ENCODE measurements around the gene ADAMTS3. TPM values are rescaled to one million over a fixed set of nuclear protein-coding genes. Genes with fewer than 3 reads are reported as not detected.

Gene ADAMTS3
- polyA plus RNA-seq, 1 donor from 2014 or later, result 0.20 TPM

DNA sequence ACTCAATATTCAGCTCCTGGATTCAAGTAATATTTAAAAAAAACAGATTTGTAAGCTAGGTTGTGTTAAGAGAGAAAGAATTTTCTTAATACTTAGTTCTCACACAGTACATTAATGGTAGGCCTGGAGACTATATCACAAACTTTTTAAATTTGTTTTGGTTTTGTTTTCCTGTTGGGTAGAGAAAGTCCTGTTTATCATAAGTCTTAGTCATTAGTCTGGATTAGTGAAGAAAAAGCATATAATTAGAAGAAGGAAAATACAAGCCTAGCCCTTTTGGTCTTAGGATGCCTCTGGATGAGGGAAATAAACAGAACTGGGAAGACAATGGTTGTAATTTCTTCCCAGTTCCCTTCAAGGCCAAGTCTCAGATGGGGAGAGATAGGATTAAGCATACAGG is 163.6 kb downstream of the ADAMTS3 start:
- Histone ChIP-seq H3F3A (ENCODE audit: insufficient read depth, low read length, poor library complexity, severe bottlenecking) (no peaks in the 10 kb centered on the region), H3K9me3 (ENCODE audit: low read length) (no peaks in the 10 kb centered on the region), H2AFZ (ENCODE audit: low read depth, low read length) (no peak overlapping the region), H3K4me3 (ENCODE audit: low read length) (no peak overlapping the region), H3K27ac (ENCODE audit: low read length) (no peak overlapping the region), H3K9ac (ENCODE audit: low read length) (no peak overlapping the region), H4K20me1 (ENCODE audit: insufficient read depth) (no peaks in the 10 kb centered on the region), H3K9me2 (ENCODE audit: insufficient read depth, low read length) (no peaks in the 10 kb centered on the region), H3K79me2 (replicated peaks; ENCODE audit: insufficient read depth, low read length) (no peaks in the 10 kb centered on the region), H3K27me3 (ENCODE audit: insufficient read depth, low read depth, low read length) (no peaks in the 10 kb centered on the region), H3K4me2 (ENCODE audit: low read length) (no peak overlapping the region), H3K36me3 (ENCODE audit: insufficient read depth, low read length) (no peaks in the 10 kb centered on the region)
- TF ChIP-seq SMC3 (conservative IDR thresholded peaks at IDR 0.05; ENCODE audit: poor library complexity), result no peak
- no peak for TF ChIP-seq EP300 (conservative IDR thresholded peaks at IDR 0.05; ENCODE audit: poor library complexity, severe bottlenecking)
- no peak for TF ChIP-seq TAF1 (IDR thresholded peaks at IDR 0.05; ENCODE audit: low read depth)
- TF ChIP-seq RAD21 (conservative IDR thresholded peaks at IDR 0.05), result no peak
- TF ChIP-seq, protein P1, sequence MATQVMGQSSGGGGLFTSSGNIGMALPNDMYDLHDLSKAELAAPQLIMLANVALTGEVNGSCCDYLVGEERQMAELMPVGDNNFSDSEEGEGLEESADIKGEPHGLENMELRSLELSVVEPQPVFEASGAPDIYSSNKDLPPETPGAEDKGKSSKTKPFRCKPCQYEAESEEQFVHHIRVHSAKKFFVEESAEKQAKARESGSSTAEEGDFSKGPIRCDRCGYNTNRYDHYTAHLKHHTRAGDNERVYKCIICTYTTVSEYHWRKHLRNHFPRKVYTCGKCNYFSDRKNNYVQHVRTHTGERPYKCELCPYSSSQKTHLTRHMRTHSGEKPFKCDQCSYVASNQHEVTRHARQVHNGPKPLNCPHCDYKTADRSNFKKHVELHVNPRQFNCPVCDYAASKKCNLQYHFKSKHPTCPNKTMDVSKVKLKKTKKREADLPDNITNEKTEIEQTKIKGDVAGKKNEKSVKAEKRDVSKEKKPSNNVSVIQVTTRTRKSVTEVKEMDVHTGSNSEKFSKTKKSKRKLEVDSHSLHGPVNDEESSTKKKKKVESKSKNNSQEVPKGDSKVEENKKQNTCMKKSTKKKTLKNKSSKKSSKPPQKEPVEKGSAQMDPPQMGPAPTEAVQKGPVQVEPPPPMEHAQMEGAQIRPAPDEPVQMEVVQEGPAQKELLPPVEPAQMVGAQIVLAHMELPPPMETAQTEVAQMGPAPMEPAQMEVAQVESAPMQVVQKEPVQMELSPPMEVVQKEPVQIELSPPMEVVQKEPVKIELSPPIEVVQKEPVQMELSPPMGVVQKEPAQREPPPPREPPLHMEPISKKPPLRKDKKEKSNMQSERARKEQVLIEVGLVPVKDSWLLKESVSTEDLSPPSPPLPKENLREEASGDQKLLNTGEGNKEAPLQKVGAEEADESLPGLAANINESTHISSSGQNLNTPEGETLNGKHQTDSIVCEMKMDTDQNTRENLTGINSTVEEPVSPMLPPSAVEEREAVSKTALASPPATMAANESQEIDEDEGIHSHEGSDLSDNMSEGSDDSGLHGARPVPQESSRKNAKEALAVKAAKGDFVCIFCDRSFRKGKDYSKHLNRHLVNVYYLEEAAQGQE (IDR thresholded peaks at IDR 0.05; ENCODE audit: borderline replicate concordance), result no peak
- no peak for TF ChIP-seq POLR2AphosphoS5 (IDR thresholded peaks at IDR 0.05)
- TF ChIP-seq CTCF (IDR thresholded peaks at IDR 0.05; ENCODE audit: poor library complexity, severe bottlenecking), result no peak
- TF ChIP-seq EZH2 (IDR thresholded peaks at IDR 0.05; ENCODE audit: borderline replicate concordance, insufficient read depth, low read length, poor library complexity, severe bottlenecking), result no peak
- TF ChIP-seq MXI1 (conservative IDR thresholded peaks at IDR 0.05; ENCODE audit: poor library complexity, severe bottlenecking), result no peak

- Histone ChIP-seq H3F3A (ENCODE audit: insufficient read depth, low read length, poor library complexity, severe bottlenecking) (no peaks in the 10 kb centered on the region), H3K36me3 (ENCODE audit: insufficient read depth, low read length) (no peaks in the 10 kb centered on the region), H3K27ac (ENCODE audit: low read length) (no peak overlapping the region), H2AFZ (ENCODE audit: low read depth, low read length) (no peak overlapping the region), H3K4me3 (ENCODE audit: low read length) (no peak overlapping the region), H3K4me2 (ENCODE audit: low read length) (no peak overlapping the region), H3K9ac (ENCODE audit: low read length) (no peak overlapping the region), H3K9me2 (ENCODE audit: insufficient read depth, low read length) (no peaks in the 10 kb centered on the region), H3K9me3 (ENCODE audit: low read length) (no peaks in the 10 kb centered on the region), H4K20me1 (ENCODE audit: insufficient read depth) (no peaks in the 10 kb centered on the region), H3K79me2 (replicated peaks; ENCODE audit: insufficient read depth, low read length) (no peaks in the 10 kb centered on the region), H3K27me3 (ENCODE audit: insufficient read depth, low read depth, low read length) (no peaks in the 10 kb centered on the region)
- TF ChIP-seq EP300 (conservative IDR thresholded peaks at IDR 0.05; ENCODE audit: poor library complexity, severe bottlenecking), result no peak
- no peak for TF ChIP-seq EZH2 (IDR thresholded peaks at IDR 0.05; ENCODE audit: borderline replicate concordance, insufficient read depth, low read length, poor library complexity, severe bottlenecking)
- no peak for TF ChIP-seq POLR2AphosphoS5 (IDR thresholded peaks at IDR 0.05)
- no peak for TF ChIP-seq MXI1 (conservative IDR thresholded peaks at IDR 0.05; ENCODE audit: poor library complexity, severe bottlenecking)
- TF ChIP-seq SMC3 (conservative IDR thresholded peaks at IDR 0.05; ENCODE audit: poor library complexity), result no peak
- TF ChIP-seq, protein P1 (IDR thresholded peaks at IDR 0.05; ENCODE audit: borderline replicate concordance), result no peak
- TF ChIP-seq TAF1 (IDR thresholded peaks at IDR 0.05; ENCODE audit: low read depth), result no peak
- TF ChIP-seq CTCF (IDR thresholded peaks at IDR 0.05; ENCODE audit: poor library complexity, severe bottlenecking), result no peak
- no peak for TF ChIP-seq RAD21 (conservative IDR thresholded peaks at IDR 0.05)
Measured at GRCh38 chr4:72397314-72397713, 171.7 kb downstream of the ADAMTS3 start.
